ENCODE data around the gene LRP4. TPM values are rescaled to one million over a fixed set of nuclear protein-coding genes. Genes with fewer than 3 reads are reported as not detected.
A peak's percentile ranks its signal among the peaks of the same experiment; 100 is the strongest.

The LRP4 gene
- total RNA-seq, 1 donor, result 2.2 TPM

DNA sequence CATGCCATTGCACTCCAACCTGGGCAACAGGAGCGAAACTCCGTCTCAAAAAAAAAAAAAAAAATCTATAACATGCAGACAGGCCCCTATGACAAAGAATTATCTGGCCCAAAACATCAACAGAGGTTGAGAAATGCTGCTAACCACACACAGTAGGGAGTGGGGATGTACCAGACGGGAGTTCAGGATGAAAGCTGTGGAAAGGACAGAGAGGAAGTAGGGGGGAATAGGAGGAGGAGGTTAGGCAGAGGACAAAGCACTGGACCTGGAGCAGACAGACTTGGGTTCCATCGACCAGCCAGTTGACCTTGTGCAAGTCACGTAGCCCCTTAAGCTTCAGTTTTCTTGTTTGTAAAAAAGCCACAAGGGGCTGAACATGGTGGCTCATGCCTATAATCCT, 12.5 kb downstream of the LRP4 start:
- H4K20me1 ChIP-seq (ENCODE audit: insufficient read depth, low read length), result no peaks in the 10 kb centered on the region
- H3K27ac ChIP-seq (ENCODE audit: low read depth, low read length), result no peak overlapping the region
- H3K4me3 ChIP-seq (ENCODE audit: insufficient read depth, low read length), result no peak overlapping the region
- H3K36me3 ChIP-seq (ENCODE audit: insufficient read depth, low read length), result no peaks in the 10 kb centered on the region
- TF ChIP-seq, protein P1, sequence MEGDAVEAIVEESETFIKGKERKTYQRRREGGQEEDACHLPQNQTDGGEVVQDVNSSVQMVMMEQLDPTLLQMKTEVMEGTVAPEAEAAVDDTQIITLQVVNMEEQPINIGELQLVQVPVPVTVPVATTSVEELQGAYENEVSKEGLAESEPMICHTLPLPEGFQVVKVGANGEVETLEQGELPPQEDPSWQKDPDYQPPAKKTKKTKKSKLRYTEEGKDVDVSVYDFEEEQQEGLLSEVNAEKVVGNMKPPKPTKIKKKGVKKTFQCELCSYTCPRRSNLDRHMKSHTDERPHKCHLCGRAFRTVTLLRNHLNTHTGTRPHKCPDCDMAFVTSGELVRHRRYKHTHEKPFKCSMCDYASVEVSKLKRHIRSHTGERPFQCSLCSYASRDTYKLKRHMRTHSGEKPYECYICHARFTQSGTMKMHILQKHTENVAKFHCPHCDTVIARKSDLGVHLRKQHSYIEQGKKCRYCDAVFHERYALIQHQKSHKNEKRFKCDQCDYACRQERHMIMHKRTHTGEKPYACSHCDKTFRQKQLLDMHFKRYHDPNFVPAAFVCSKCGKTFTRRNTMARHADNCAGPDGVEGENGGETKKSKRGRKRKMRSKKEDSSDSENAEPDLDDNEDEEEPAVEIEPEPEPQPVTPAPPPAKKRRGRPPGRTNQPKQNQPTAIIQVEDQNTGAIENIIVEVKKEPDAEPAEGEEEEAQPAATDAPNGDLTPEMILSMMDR (IDR thresholded peaks at IDR 0.05; ENCODE audit: extremely low read depth, low read depth, low read length), result no peak
- DNase-seq (ENCODE audit: insufficient read length, low spot score, missing footprints), result peak; percentile 56
- H2AFZ ChIP-seq (ENCODE audit: low read length), result no peak overlapping the region
- H3K9me3 ChIP-seq (ENCODE audit: low read depth, low read length), result no peaks in the 10 kb centered on the region
- H3K4me2 ChIP-seq (ENCODE audit: insufficient read depth, low read length), result no peak overlapping the region
- H3K79me2 ChIP-seq (ENCODE audit: insufficient read depth, low read length), result no peaks in the 10 kb centered on the region
- H3K27me3 ChIP-seq (ENCODE audit: insufficient read depth, low read length), result peaks cover 4% of the 10 kb centered on the region
- no peaks in the 10 kb centered on the region for H3K4me1 ChIP-seq (ENCODE audit: insufficient read depth, low read length)

DNA sequence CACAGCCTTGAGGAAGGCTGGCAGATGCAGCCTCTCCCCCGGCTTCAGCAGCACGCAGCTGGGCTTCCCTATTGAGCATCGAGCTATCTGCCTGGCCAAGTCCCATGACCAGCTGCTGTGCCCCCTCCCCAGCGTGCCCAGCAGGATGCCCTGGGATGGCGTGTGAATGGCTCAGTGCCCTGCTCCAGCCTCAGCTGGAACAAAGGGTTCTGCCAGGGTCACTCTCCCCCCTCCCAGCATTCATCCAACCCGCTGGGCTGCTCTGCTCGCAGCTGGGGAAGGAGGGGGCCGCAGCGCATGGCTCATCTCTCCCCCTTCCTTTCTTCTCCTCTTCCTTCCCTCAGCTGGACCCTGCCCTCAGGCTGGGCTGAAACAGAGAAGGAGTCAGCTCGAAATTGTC, 14.5 kb downstream of the LRP4 start:
- Histone ChIP-seq H3K4me1 (ENCODE audit: insufficient read depth, low read length) (no peaks in the 10 kb centered on the region), H3K36me3 (ENCODE audit: insufficient read depth, low read length) (no peaks in the 10 kb centered on the region), H3K4me2 (ENCODE audit: insufficient read depth, low read length) (no peak overlapping the region), H3K4me3 (ENCODE audit: insufficient read depth, low read length) (no peak overlapping the region), H4K20me1 (ENCODE audit: insufficient read depth, low read length) (no peaks in the 10 kb centered on the region), H3K27me3 (ENCODE audit: insufficient read depth, low read length) (no peaks in the 10 kb centered on the region), H2AFZ (ENCODE audit: low read length) (no peak overlapping the region), H3K27ac (ENCODE audit: low read depth, low read length) (no peak overlapping the region), H3K9me3 (ENCODE audit: low read depth, low read length) (no peaks in the 10 kb centered on the region), H3K79me2 (ENCODE audit: insufficient read depth, low read length) (no peaks in the 10 kb centered on the region)
- DNase-seq (ENCODE audit: insufficient read length, low spot score, missing footprints), result no peak
- TF ChIP-seq, protein P1 (IDR thresholded peaks at IDR 0.05; ENCODE audit: extremely low read depth, low read depth, low read length), result no peak

DNA sequence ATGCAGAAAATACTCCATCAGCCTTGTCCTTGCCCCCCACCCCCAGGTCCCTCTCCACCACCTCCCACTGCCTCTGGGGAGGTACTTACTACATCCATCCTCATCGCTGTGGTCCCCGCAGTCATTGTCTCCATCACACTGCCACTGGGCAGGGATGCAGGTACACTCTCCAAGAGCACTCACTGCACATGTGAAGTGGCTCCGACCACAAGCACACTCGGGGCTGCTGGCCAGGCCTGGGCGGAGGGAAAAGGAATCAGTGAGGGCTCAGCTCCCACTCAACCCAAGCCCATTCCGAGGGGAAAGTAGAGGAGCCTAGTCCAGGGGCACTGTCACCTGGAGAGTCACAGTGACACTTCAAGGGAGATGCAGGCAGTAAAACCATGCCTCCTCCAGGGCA, 15.7 kb downstream of the LRP4 start:
- TF ChIP-seq, protein P1 (IDR thresholded peaks at IDR 0.05; ENCODE audit: extremely low read depth, low read depth, low read length), result no peak
- H2AFZ ChIP-seq (ENCODE audit: low read length), result no peak overlapping the region
- DNase-seq (ENCODE audit: insufficient read length, low spot score, missing footprints), result no peak
- H3K36me3 ChIP-seq (ENCODE audit: insufficient read depth, low read length), result no peaks in the 10 kb centered on the region
- no peaks in the 10 kb centered on the region for H4K20me1 ChIP-seq (ENCODE audit: insufficient read depth, low read length)
- H3K9me3 ChIP-seq (ENCODE audit: low read depth, low read length), result no peaks in the 10 kb centered on the region
- no peak overlapping the region for H3K27ac ChIP-seq (ENCODE audit: low read depth, low read length)
- H3K27me3 ChIP-seq (ENCODE audit: insufficient read depth, low read length), result no peaks in the 10 kb centered on the region
- no peaks in the 10 kb centered on the region for H3K4me1 ChIP-seq (ENCODE audit: insufficient read depth, low read length)
- no peaks in the 10 kb centered on the region for H3K79me2 ChIP-seq (ENCODE audit: insufficient read depth, low read length)
- no peak overlapping the region for H3K4me3 ChIP-seq (ENCODE audit: insufficient read depth, low read length)
- H3K4me2 ChIP-seq (ENCODE audit: insufficient read depth, low read length), result no peak overlapping the region

DNA sequence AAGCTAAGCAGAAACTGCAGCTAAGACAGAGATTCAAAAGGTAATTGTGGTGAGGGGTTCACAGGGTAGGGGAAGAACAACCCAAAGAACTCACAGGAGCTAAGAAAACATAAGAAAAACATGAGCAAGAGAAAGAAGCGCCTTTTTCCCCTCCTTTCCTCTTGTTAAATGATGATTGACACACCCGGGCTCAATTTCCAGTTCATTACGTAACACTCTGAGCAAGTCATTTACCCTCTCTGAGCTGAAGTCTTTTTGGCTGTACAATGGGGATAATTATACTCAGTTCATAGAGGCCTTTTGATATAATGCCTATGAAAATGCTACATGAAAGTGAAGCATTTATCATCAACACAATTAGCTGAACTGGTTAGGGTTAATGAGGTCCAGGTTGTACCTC, 17.2 kb downstream of the LRP4 start:
- H3K27ac ChIP-seq (ENCODE audit: low read depth, low read length), result no peak overlapping the region
- H3K79me2 ChIP-seq (ENCODE audit: insufficient read depth, low read length), result no peaks in the 10 kb centered on the region
- H3K27me3 ChIP-seq (ENCODE audit: insufficient read depth, low read length), result no peaks in the 10 kb centered on the region
- H3K36me3 ChIP-seq (ENCODE audit: insufficient read depth, low read length), result no peaks in the 10 kb centered on the region
- H3K4me1 ChIP-seq (ENCODE audit: insufficient read depth, low read length), result peaks cover 2% of the 10 kb centered on the region
- DNase-seq (ENCODE audit: insufficient read length, low spot score, missing footprints), result peak; percentile 72
- TF ChIP-seq, protein P1 (IDR thresholded peaks at IDR 0.05; ENCODE audit: extremely low read depth, low read depth, low read length), result no peak
- H2AFZ ChIP-seq (ENCODE audit: low read length), result no peak overlapping the region
- no peaks in the 10 kb centered on the region for H3K9me3 ChIP-seq (ENCODE audit: low read depth, low read length)
- H3K4me2 ChIP-seq (ENCODE audit: insufficient read depth, low read length), result no peak overlapping the region
- H3K4me3 ChIP-seq (ENCODE audit: insufficient read depth, low read length), result no peak overlapping the region
- H4K20me1 ChIP-seq (ENCODE audit: insufficient read depth, low read length), result no peaks in the 10 kb centered on the region
